Keratinocyte (primary cell): ENCODE results near the gene NRARP. TPM values are rescaled to one million over a fixed set of nuclear protein-coding genes. Genes with fewer than 3 reads are reported as not detected.

Experiments
- DNase-seq: peaks from one replicate; pipeline ENCODE4 v3.0.0-alpha.2; 2011; ENCODE audit warnings: low read depth, missing footprints, low spot score
- FAIRE-seq: peaks from 2 replicates; lab custom pipeline; 2011; peaks lifted over from hg19 to GRCh38; lab: Jason Lieb, UNC
- H2AFZ ChIP-seq: 2 replicates; pipeline ENCODE4 v1.6.0; 2012; ENCODE audit warnings: low read length, control low read depth, inconsistent platforms; ENCODE audit not compliant: control insufficient read depth
- H3K27ac ChIP-seq: 2 replicates; pipeline ENCODE4 v1.5.1; 2011; ENCODE audit warnings: low read length; ENCODE audit not compliant: control insufficient read depth, insufficient read depth
- H3K27me3 ChIP-seq: 3 replicates; pipeline ENCODE4 v1.6.0; 2011; ENCODE audit warnings: low read length; ENCODE audit not compliant: control insufficient read depth, insufficient read depth; ENCODE audit errors: extremely low read depth
- H3K36me3 ChIP-seq, 2 experiments: 2 replicates in 1 of 2; 3 replicates in 1 of 2; pipeline ENCODE4 v1.5.1; 2011; ENCODE audit warnings: low read length in 2 of 2, mild to moderate bottlenecking in 1 of 2; ENCODE audit not compliant: control insufficient read depth in 2 of 2, insufficient read depth in 2 of 2; ENCODE audit errors: extremely low read depth in 1 of 2
- H3K4me1 ChIP-seq: 3 replicates; pipeline ENCODE4 v1.5.1; 2011; ENCODE audit warnings: low read length; ENCODE audit not compliant: control insufficient read depth, insufficient read depth; ENCODE audit errors: extremely low read depth
- H3K4me2 ChIP-seq: 3 replicates; pipeline ENCODE4 v1.6.0; 2011; ENCODE audit warnings: low read depth, low read length; ENCODE audit not compliant: control insufficient read depth, insufficient read depth; ENCODE audit errors: extremely low read depth
- H3K4me3 ChIP-seq, 3 experiments: fragments of 200-600 bp in 1 of 3; sonication (generic) in 1 of 3; 2 replicates in 2 of 3; 3 replicates in 1 of 3; pipeline ENCODE4 v1.5.1; 2011 to 2016; ENCODE audit warnings: low read length in 3 of 3, mild to moderate bottlenecking in 3 of 3, control low read depth in 2 of 3, inconsistent platforms in 1 of 3, low read depth in 1 of 3, mixed read lengths in 1 of 3, mixed run types in 1 of 3, moderate library complexity in 1 of 3; ENCODE audit not compliant: control insufficient read depth in 2 of 3, insufficient read depth in 2 of 3; ENCODE audit errors: extremely low read depth in 1 of 3
- H3K79me2 ChIP-seq: 2 replicates; pipeline ENCODE4 v1.6.0; 2012; ENCODE audit warnings: low read length; ENCODE audit not compliant: control insufficient read depth, insufficient read depth
- H3K9ac ChIP-seq: 3 replicates; pipeline ENCODE4 v1.6.0; 2011; ENCODE audit warnings: low read length; ENCODE audit not compliant: control insufficient read depth, insufficient read depth; ENCODE audit errors: extremely low read depth
- H3K9me1 ChIP-seq: 3 replicates; pipeline ENCODE4 v1.6.0; 2011; ENCODE audit warnings: low read length; ENCODE audit not compliant: control insufficient read depth, insufficient read depth; ENCODE audit errors: extremely low read depth
- H3K9me3 ChIP-seq: 2 replicates; pipeline ENCODE4 v1.5.1; 2012; ENCODE audit warnings: low read depth, low read length; ENCODE audit not compliant: control insufficient read depth
- H4K20me1 ChIP-seq: 3 replicates; pipeline ENCODE4 v1.6.0; 2011; ENCODE audit warnings: low read length; ENCODE audit not compliant: control insufficient read depth, insufficient read depth; ENCODE audit errors: extremely low read depth
- EZH2 ChIP-seq: IDR thresholded peaks from one replicate; pipeline ENCODE4 v1.6.1; 2012; ENCODE audit warnings: inconsistent platforms, mild to moderate bottlenecking, low read length, moderate library complexity
- dilution Hi-C: fragments of 300-500 bp; cut with MboI; formaldehyde crosslinking; loops from one replicate; pipeline ENCODE4 v1.7.0; 2020; ENCODE audit warnings: low sequenced_read_pairs; ENCODE audit not compliant: extremely low pct_ligation_motif_present
- polyA plus RNA-seq, 5 experiments: library from polyadenylated mRNA; depleted of rRNA in 3 of 5; stranded (reverse) in 3 of 5; stranded (forward) in 1 of 5; unstranded in 1 of 5; fragments of >200 nt; gene quantifications; 1 replicate in 1 of 5; 2 replicates in 3 of 5; 3 replicates in 1 of 5; pipeline versions ENCODE4 v1.2.1 to v1.2.3, GENCODE V29; 2011 to 2012; ENCODE audit warnings: missing spikeins in 2 of 5, low read depth in 1 of 5, low replicate concordance in 1 of 5
- TF ChIP-seq, protein P1 (sequence below), 3 experiments: IDR thresholded peaks in 1 of 3; conservative IDR thresholded peaks in 1 of 3; optimal IDR thresholded peaks in 1 of 3; 2 replicates in 2 of 3; 3 replicates in 1 of 3; pipeline versions ENCODE3 to v1.5.1; 2011; ENCODE audit warnings: low read length in 3 of 3, mild to moderate bottlenecking in 3 of 3, moderate library complexity in 2 of 3, control low read depth in 1 of 3, inconsistent platforms in 1 of 3; ENCODE audit not compliant: insufficient read depth in 2 of 3; ENCODE audit errors: extremely low read depth in 1 of 3

Gene NRARP
- polyA plus RNA-seq, 1 donor (not counting 4 experiments of a cell fraction or from before 2014, with no cell fraction given), result 2.4 TPM

DNA sequence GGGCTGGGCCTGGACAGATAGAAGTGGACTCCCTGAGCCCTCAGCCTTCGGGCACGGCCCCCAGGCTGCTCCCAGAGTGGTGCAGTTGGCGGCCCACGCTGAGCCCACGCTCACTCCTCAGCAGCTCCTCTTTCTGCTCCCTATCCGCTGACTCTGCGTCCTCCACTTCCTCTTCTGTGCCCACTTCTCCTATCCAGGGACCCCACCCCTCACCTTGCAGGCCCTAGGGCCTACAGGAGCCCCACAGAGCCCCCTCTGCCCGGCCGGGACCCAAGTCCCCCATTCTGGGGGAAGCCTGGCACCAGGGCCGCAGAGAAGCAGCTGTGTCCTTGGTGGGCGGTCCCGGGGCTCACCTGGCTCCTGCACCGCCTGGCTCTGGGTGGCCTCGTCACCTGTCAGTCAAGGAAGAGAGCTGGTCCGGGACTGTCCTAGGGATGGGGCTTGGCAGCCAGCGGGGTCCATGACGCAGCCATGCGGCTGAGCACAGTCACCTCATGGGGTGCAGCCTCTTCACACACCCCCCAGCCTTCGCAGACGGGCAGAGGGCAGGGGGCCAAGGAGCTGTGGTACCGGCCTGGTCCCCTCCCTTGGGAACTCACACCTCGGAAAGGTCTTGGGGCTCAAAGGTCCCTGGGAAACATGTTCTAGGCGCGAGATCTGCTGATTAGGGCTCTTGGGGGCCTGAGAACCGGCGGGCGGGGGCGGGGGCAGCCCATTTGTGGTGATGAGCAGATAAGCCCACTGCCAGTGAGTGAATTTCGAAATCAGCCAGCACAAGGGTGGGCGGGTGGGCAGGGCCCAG, 5.4 kb upstream of the NRARP start:
- no peaks in the 10 kb centered on the region for H3K9me1 ChIP-seq
- H3K36me3 ChIP-seq, result no peaks in the 10 kb centered on the region
- FAIRE-seq, result no peak
- H3K27ac ChIP-seq, result no peak overlapping the region
- no peak for TF ChIP-seq EZH2
- TF ChIP-seq, protein P1, sequence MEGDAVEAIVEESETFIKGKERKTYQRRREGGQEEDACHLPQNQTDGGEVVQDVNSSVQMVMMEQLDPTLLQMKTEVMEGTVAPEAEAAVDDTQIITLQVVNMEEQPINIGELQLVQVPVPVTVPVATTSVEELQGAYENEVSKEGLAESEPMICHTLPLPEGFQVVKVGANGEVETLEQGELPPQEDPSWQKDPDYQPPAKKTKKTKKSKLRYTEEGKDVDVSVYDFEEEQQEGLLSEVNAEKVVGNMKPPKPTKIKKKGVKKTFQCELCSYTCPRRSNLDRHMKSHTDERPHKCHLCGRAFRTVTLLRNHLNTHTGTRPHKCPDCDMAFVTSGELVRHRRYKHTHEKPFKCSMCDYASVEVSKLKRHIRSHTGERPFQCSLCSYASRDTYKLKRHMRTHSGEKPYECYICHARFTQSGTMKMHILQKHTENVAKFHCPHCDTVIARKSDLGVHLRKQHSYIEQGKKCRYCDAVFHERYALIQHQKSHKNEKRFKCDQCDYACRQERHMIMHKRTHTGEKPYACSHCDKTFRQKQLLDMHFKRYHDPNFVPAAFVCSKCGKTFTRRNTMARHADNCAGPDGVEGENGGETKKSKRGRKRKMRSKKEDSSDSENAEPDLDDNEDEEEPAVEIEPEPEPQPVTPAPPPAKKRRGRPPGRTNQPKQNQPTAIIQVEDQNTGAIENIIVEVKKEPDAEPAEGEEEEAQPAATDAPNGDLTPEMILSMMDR (optimal IDR thresholded peaks at IDR 0.05 in 1 of 3, IDR thresholded peaks at IDR 0.05 in 1 of 3, conservative IDR thresholded peaks at IDR 0.05 in 1 of 3; ENCODE audit: extremely low read depth in 1 of 3, insufficient read depth in 2 of 3, low read length in 3 of 3), result no peak
- H3K4me2 ChIP-seq, result no peak overlapping the region
- no peaks in the 10 kb centered on the region for H3K79me2 ChIP-seq
- no peak overlapping the region for H3K4me3 ChIP-seq
- dilution Hi-C loops, result no loop called here
- no peaks in the 10 kb centered on the region for H4K20me1 ChIP-seq
- H2AFZ ChIP-seq, result no peak overlapping the region
- peaks cover 41% of the 10 kb centered on the region for H3K4me1 ChIP-seq
- no peaks in the 10 kb centered on the region for H3K9me3 ChIP-seq
- no peak for DNase-seq
- H3K27me3 ChIP-seq, result peaks cover 12% of the 10 kb centered on the region
- H3K9ac ChIP-seq, result no peak overlapping the region

DNA sequence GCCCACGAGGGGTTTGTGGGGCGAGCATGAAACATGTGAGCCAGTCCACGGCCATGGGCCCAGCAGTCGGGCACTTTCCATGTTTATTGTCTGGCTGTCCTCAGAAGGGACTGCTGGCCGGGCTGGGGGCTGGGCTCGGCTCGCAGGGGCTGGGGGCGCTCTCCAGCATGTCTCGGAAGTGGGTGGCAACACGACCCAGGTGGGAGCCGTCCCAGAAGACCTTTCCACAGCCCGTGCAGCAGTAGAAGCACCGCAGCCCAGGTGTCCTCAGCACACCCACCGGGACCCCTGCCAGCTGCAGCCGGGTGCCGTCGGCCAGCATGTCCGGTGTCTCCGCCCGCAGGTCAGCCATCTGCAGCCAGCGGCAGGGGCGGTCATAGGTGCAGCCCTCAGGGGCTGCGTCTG, 4.8 kb upstream of the NRARP start:
- TF ChIP-seq EZH2, result no peak
- TF ChIP-seq, protein P1 (optimal IDR thresholded peaks at IDR 0.05 in 1 of 3, IDR thresholded peaks at IDR 0.05 in 1 of 3, conservative IDR thresholded peaks at IDR 0.05 in 1 of 3; ENCODE audit: extremely low read depth in 1 of 3, insufficient read depth in 2 of 3, low read length in 3 of 3), result no peak
- H3K4me3 ChIP-seq, result no peak overlapping the region
- FAIRE-seq (no peak), DNase-seq (no peak)
- no peak overlapping the region for H3K27ac ChIP-seq
- H3K9me1 ChIP-seq, result no peaks in the 10 kb centered on the region
- dilution Hi-C loops, result no loop called here
- no peak overlapping the region for H3K9ac ChIP-seq
- no peaks in the 10 kb centered on the region for H4K20me1 ChIP-seq
- H3K9me3 ChIP-seq, result no peaks in the 10 kb centered on the region
- H3K79me2 ChIP-seq, result no peaks in the 10 kb centered on the region
- H3K4me2 ChIP-seq, result no peak overlapping the region
- no peak overlapping the region for H2AFZ ChIP-seq
- H3K27me3 ChIP-seq, result peaks cover 12% of the 10 kb centered on the region
- no peaks in the 10 kb centered on the region for H3K36me3 ChIP-seq
- H3K4me1 ChIP-seq, result peaks cover 38% of the 10 kb centered on the region
